Stimulated activated CD8-positive, alpha-beta memory T cell treated with anti-CD3 and anti-CD28 coated beads, Interleukin-15, amount 100 ng/mL, for 1 hour (primary cell): ENCODE data around the gene GPC5.

ENCODE experiments used
- DNase-seq: peaks from one replicate; pipeline ENCODE4 v3.0.0-alpha.2; 2020; ENCODE audit warnings: low read depth

GPC5 gene

DNA sequence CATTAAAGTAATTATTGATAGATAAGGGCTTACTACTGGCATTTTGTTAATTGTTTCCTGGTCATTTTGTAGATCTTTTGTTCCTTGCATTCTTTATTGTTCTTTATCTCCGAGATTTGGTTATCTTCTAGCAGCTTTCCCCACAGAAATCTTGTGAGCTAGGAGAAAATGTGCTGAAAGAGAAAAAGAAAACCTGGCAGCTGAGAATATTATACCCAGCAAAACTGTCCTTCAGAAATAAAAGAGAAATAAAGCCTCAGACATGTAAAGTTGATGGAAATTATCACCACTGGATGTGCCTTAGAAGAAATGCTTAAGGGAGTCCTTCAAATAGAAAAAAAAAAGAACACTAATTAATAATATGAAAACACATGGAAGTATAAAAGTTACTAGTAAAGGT lies 1363.3 kb downstream of the GPC5 start:
- no peak for DNase-seq

DNA sequence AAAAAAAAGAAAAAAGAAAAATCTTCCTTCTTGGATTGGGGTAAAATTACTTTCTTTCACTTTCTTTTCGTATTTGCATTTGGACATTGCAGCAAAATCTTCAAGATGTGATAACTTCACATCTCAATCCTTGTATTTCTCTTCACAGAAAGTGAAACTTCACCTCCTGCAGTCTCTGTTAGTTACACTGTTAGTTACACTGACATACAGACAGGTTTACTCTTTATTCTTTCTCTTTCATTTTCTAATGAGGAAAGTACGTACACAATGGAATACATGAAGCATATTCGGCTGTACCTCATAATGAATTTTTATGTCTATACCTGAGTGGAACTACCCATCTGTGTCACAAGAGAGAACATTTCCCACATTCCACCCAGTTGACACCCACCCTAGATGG lies 1369.0 kb downstream of the GPC5 start:
- DNase-seq, result no peak

DNA sequence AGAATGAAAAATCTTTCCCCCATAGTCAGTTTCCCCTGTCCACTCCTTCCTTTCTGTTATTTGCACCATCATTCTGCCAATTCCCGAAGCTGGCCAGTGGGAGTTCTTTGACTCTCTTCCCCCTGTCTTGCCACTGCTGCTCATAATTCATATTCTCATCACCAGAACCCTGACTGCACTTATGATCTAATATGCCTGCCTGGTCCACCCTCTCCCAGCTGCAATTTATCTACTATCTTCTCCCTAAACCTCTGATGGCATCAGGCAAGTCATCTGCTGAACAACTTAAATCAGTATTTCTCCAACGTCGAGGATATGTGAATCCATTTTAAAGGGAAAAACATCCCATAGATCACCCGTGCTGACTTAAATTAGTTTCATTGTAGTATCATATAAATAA lies 1370.2 kb downstream of the GPC5 start:
- no peak for DNase-seq

DNA sequence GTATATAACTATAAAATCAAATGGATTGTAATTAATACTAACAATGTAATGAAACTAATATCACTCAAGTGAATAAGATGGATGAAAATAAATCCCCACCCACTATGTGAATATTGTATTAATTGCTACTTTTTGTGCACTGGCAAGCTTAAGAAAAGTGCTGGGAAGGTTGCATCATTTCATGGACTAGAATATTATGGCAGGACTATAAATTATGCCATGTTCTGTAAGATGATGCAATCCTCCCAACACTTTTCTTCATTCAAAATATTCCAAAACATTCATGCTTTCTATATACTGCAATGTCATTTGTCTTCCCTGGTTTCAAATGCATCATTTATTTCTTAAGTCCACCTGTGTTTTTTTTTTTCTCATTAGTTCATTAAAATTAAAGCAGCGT lies 1370.6 kb downstream of the GPC5 start:
- DNase-seq, result no peak

DNA sequence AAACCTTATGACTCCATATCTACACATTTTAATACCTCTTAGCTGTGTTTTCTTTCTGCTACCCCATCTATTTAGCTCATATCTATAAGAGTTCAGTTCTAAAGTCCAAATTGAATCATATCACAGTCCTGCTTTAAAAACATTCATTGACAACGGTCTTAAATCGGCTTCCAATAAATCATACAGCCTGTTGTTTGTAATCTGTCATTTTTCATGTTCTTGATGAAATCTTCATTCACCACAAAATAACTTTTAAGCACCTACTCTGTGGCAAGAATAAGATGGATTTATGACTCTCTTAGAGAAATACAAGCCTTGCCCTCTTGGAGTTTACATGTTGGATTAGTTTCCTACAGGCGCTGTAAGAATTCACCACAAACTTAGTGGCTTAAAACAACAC lies 1377.2 kb downstream of the GPC5 start:
- DNase-seq, result no peak

DNA sequence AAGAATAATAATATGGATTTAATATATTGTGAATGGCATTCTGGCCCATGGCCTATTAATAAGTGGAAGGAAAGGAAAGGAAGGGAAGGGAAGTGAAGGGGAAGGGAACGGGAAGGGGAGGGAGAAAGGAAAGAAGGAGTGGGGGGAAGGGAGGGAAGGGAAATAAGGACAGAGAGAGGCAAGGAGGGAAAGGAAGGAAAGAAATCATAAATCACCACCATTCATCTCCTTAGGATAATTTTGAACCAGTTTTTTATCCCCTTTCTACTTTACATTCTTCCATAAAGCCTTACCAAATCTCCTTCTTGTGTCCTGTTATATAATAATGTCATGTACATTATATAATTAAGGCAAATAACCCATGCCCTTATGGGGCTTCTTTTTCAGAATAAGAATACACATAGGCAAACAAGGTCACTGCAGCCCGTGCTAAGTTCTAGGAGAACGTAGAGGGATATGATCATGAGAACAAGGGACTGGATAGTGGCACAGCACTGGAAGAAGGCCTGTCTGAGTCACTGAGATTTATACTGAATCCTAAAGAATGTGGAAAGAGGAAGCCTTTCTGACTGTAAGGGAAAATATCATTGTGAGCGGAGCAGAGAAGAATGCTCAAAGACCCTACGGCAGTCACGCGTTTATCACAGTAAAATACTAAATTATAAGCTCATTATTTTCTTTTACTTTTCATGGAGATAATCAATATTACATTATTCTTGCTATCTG lies 1383.7 kb downstream of the GPC5 start:
- no peak for DNase-seq

DNA sequence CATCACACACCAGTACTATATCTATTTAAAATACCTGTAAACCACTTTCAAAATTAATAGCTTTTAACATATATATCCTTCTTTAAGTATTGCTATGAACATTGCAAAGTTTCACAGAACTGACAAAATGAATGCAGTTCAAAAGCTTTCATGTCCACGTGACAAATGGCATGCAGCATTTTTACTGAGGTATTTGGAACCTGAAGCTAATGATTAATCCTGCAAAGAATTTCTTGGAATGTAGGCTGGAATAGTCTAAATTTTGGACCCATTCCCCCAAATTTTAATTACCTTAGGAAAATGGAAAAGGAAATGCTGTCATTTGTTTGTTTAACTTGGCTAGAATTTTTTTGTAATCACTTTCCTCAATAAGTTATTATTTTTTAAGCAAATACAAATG lies 1404.4 kb downstream of the GPC5 start:
- DNase-seq, result no peak

DNA sequence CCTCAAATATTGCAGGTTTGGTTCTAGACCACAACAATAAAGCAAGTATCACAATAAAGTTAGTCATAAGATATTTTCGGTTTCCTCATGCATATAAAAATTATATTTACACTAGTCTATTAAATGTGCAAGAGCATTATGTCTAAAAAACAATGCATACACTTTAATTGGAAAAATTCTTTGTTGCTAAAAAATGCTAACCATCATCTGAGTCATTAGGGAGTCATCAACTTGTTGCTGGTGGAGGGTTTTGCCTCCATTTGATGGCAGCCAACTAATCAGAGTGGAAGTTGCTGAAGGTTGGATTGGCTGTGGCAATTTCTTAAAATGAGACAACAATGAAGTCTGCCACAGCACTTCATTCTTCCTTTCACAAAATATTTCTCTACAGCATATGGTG lies 1405.9 kb downstream of the GPC5 start:
- no peak for DNase-seq

DNA sequence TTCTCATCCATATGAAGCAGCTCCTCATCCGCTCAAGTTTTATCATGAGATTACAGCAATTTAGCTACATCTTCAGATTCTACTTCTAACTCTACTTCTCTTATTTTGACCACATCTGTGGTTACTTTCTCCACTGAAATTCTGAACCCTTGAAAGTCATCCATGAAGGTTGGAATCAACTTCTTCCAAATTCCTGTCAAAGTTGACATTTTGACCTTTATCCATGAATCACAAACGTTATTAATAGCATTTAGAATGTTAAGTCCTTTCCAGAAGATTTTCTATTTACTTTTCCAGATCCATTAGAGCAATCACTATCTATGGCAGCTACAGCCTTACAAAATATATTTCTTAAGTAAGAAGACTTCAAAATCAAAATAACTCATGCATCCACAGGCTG lies 1406.5 kb downstream of the GPC5 start:
- no peak for DNase-seq

DNA sequence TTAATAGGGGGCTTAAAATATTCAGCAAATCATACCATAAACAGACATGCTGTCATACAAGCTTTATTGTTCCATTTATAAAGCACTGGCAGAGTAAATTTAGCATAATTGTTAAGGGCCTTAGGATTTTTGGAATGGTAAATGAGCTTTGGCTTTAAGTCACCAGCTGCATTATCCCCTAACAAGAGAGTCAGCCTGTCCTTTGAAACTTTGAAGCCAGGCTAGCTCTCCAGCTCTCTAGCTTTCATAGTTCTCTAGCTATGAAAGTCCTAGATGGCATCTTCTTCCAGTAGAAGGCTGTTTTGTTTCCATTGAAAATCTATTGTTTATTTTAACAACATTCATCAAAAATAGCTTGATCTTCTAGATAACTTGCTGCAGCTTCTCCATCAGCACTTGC lies 1407.3 kb downstream of the GPC5 start:
- DNase-seq, result no peak

DNA sequence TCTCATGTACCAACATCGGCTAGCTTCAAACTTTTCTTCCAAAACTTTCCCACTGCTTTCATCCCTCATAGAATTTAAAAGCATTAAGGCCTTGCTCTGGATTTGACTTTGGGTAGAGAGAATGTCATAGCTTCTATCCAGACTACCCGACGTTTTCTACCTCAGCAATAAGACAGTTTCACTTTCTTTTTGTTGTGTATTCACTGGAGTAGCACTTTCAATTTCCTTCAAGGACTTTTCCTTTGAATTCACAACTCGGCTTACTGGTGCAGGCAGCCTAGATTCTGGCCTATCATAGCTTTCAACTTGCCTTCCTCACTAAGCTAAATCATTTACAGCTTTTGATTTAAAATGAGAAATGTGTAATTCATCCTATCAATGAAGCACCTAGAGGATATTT lies 1407.8 kb downstream of the GPC5 start:
- DNase-seq, result no peak

DNA sequence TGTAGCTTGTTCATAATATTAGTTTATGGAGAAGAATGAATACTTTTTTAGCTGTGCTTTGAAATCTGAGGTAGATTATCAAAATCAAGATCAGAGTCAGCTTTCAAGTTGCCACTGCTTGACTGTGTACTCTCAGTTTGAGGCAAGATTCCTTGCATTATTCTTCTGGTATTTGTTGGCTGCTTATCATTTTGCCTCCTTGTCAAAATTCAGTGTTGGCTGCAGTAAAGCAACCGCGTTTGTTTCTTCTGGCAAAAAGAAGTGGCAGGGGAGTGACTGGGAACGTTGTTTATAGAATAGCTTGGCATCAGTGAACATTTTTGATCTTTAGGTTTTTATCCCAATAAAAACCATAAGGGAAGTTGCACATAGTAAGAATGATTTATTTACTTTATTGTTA lies 1408.9 kb downstream of the GPC5 start:
- DNase-seq, result no peak

DNA sequence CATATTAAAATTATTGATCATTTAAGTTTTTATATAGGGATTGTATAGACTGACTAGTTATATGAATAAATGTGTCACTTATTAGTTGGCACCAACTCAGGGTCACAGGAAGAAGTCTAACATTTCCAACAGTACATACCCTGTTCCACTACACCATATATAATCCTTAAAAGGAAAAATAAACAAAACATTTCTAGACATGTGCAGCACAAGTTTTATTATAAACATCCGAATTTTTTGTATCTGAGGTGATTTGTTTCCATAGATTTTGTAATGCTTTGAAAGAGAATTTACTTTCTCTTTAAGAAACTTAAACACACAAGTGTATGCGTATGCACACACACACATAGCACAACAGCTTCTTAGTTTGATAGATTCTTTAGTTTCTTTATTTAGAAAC lies 1409.5 kb downstream of the GPC5 start:
- no peak for DNase-seq

DNA sequence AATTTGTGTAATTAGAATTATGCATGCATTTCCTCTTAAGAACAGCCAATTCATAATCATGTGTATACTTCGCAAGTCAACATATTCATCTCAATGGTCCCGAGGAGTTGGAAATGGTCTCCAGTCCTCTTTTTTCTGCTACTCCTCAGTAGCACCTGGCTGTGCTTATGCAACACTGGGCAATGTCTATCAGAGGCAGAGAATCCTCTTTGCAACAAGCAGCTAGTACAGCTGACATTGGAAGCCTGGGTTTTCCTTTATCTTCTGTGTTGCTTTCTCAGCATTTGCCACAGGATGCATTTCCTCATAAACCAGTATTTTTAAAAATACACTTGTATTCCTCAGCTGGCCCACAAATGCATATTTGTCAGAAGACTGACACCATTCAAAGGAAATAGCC lies 1422.9 kb downstream of the GPC5 start:
- DNase-seq, result no peak

DNA sequence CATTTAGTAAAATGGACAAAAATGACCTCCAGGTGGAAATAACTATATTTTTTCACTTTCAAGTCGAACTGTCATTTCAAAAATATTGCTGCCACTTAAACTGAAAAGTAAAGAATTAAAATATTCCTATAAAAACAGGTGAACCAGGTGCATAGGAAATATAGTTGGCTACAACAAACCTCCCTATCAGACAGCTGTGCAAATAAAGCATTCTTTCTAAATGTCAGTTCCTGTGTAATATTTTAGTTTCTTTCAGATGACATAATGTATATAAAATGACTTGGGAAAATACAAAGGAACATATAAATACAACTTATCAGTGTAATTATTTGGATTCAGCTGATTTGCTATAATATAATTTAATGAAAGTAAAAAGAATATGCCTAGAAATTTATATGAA lies 1424.6 kb downstream of the GPC5 start:
- no peak for DNase-seq

DNA sequence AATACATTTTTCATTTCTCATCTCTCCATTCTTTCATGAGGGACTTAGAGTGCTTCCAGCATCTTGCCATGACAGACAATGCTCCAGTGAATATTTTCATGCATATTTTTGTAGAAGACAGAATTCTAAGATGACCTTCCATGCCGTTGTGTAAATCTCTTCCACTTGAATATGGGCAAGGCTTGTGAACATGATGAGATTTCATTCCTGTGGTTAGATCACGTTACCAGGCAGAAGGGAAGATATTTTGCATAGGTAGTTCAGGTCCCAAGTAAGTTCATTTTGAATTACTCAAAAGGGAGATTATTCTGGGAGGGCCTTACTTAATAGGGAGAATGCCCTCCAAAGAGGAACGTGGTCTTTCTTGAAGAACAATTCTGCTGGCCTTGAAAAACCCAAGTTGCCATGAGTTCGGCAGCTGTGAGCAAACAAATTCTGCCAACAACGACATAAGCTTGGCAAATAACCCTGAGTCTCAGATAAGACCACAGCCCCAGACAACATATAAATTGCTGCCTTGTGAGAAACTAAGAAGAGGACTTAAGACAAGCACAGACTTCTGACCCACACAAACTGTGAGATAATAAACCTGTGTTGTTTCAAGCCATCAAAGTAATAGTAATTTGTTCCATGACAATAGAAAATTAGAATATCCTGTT lies 1427.6 kb downstream of the GPC5 start:
- no peak for DNase-seq

DNA sequence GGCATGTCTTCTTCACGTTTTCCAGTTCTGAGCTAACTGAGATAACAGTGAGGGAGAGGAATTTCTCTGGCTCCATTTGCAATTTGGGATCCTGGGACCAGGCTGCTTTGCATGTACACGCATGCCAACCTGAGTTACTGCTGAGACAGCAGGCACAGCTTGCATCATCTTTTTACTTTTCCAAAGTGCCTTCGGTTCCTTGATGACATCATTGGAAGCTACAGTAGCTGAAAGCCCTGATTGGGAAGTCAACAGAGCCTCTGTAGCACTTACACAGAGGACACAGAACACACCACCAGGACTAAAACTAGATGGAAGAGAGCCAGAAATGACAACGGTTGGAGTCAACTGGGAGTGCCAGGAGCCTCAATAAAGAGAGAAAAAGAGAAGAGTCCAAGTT lies 1429.1 kb downstream of the GPC5 start:
- no peak for DNase-seq

DNA sequence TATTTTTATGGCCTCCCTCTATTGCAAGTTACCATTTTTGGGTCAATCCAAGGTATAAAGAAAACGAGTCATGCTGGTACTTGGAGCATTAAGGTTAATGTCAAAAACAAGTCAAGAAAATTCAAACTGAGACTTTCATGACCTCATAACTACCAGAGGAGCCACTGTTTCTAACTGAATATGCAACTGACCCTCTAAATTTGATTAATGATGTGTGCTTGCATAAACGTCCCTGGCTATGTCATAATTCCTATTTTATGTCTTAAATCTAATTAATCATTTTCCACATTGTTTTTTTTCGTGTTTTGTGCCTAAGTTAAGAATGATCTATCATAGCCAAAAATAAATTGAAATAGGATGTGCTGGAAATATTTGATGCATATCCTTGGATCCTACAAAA lies 1431.5 kb downstream of the GPC5 start:
- no peak for DNase-seq

DNA sequence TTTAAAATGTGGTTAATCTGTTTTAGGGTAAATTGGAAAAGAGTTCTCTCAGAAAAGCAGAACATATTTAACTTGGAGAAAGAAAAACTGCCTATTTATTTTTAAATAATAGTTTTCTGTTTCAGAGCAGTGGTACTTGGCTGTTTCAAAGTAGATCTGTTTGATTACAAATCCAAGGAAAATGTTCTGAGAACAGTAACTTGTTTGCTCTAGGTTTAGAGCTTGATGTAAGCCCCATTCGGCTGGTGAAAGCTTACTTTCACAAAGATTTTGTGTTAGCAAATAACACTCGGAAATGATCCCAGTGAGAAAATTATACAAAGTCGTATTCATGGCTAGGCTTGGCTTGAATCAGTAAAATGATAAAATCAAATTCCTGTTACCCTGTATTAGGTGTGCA lies 1432.4 kb downstream of the GPC5 start:
- no peak for DNase-seq

DNA sequence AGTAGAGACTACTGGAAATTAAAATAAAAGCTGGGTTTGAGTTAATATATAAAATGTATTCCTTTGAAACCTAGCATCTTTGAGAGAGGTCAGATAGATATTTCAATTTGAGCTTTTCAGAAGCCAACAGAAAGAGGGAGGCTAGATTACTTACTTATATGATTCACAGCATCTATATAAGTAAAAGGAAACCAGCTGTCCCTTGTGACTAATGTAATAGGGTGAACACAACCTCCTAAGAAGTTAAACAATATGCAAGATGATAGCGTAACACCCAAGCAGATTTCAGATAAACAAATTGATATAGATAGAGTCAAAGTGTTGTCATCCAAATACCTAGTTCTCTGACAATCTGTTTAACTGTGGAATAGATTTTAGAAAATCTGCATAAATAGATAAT lies 1434.7 kb downstream of the GPC5 start:
- DNase-seq, result no peak

DNA sequence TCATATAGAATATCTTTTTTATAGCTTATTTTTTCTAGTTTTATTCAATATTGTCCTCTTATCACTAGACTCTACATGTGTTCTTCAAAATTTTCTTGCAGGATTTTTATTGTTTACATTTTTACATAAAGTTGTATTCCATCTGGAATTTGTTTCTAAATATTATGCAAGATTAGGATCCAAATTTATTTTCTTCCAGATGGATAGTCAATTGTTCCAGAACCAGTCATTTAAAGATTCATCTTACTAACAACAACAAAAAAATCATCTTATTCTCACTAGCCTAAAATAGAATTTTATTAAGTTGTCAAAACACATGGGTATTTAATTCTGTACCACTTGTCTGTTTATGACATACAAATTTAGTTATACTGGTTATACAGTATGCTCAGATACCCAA lies 1437.8 kb downstream of the GPC5 start:
- no peak for DNase-seq

DNA sequence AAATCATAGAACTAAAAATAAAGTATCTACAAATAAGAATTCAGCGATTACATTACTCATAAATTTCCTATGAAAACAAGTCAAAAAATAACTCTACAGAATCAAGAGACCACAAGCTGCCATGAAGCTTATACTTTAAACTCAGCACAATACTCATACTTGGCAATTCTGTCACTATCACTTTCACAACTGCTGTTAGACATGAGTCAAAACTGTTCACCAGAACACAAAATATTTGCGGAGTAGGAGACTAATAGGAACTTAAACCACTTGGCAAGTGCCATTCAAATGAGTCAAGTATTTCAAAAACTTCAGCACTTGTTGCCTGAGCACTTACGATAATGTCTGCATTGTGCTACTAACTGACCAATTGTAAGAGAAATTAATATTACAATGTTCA lies 1440.4 kb downstream of the GPC5 start:
- DNase-seq, result no peak

DNA sequence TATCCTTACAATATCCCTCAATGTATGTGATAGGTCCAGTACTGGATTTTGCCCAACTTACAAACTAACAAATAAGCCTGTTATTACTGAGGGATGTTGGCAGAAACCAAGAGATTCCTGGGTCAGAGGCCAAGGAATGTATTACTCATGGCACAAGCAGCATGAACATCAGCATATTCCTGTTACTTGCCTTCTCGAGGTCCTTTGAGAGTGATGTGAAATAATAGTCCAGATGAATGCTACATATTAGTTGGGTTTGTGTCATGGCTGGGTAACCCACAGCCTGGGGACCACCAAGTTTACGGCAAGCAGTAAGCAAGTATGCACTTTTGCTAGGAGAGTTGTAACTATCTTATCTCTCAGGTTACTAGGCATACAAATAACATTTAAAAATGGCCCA lies 1443.7 kb downstream of the GPC5 start:
- DNase-seq, result no peak

DNA sequence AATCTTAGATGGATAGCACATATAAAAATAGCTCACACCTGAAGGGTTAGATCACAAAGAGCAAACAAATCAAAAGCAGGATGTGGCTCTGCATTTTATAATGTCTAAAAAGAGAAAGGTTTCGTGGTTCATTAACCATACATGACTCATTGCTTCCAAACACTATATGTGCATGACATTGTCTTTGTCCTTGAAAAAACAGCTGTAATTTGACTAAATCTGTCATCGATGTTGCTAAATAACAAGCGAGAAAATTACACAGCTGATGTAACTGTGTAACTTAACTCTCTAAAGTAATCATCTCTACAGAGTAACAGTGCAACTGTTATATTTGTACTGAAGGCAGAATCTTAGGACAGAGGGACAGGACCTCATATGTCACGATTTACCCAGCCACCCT lies 1445.1 kb downstream of the GPC5 start:
- no peak for DNase-seq
